NCI-H128 (cell line): ENCODE results near the gene UBXN10.

Experiments used
- DNase-seq: peaks from one replicate; lab custom pipeline; 2025; ENCODE audit not compliant: unreplicated experiment; lab: John Stamatoyannopoulos, UW

UBXN10 gene

DNA sequence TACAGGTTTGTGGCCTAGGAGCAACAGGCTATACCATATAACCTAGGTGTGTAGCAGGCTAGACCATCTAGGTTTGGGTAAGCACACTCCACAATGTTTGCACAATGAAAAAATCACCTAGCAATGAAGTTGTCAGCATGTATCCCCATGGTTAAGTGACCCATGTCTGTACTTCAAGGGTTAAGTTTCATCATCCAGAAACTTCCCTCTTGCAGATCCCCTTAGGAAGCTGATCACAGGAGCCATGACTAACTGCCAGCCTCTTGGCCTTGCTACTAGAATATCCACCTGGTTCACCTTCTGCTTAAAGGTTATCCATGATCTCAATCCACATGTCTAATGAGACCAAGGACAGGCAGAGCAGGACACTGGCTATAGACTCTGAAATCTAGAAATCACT, 3.5 kb upstream of the UBXN10 start:
- no peak for DNase-seq

DNA sequence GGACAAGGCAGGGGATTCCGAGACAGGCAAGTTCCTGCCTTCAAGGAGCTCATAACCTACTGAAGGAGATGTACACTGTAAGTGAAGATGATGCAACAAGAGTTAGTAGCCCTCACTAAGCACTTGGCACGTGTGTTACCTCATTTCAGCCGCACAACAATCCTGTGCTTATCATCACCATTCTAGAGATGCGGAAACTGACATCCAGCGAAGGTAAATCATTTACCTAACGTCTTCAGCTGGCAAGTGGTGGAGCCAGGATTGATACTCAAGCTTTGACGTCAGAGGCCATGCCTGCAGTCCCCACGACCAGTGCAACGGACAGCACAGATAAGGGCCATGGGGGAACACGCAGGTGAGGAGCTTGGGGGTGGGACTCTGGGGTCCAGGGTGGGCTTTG, 2.9 kb upstream of the UBXN10 start:
- DNase-seq = no peak

DNA sequence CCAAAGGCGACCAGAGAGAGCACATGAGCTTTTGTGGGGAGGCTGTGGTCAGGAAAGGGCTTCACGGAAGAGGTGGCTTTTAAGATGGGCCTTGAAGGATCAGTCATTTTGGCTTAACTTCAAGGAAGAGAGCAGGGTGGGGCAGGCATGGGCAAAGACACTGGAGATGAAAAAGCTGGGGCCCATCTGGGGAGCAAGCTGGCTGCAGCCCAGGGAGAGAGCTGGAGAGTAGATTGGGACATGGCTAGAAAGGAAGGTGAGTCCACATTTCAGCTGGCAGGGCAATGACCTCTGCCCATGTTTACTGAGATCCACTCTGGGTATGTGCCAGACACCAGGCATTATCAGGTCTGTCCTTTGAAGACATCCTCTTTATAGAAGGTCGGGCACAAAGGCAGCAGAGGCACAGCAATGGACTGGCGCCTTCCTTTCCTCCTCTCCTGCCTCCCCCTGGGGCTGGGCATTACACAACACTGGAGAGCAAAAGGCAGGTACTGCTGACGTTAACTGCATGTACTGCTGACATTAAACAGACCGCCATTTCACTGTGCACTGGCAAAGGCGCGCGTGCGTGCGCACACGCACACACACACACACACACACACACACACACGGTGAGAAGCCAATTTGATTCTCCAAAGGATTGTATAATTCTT, 2.2 kb upstream of the UBXN10 start:
- no peak for DNase-seq

DNA sequence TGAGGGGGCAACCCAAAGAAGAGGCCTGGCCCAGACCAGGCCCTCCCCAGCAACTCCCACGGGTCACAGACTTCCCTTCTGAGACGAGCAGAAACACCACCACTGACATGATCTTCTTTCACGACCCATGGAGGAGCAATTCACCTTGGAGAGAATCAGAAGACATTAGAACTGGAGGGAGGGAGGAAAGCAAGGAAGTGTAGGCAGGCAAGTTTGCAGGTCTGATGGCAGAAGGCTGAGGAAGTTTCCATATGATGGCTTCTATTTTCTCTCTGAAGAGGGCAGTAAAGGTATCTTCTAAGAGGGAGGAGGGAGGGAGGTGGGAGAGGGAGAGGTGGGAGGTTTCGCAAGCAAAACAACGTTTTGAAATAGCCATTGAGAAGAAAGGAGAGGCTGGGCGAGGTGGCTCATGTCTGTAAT, 1.4 kb upstream of the UBXN10 start:
- DNase-seq = no peak

DNA sequence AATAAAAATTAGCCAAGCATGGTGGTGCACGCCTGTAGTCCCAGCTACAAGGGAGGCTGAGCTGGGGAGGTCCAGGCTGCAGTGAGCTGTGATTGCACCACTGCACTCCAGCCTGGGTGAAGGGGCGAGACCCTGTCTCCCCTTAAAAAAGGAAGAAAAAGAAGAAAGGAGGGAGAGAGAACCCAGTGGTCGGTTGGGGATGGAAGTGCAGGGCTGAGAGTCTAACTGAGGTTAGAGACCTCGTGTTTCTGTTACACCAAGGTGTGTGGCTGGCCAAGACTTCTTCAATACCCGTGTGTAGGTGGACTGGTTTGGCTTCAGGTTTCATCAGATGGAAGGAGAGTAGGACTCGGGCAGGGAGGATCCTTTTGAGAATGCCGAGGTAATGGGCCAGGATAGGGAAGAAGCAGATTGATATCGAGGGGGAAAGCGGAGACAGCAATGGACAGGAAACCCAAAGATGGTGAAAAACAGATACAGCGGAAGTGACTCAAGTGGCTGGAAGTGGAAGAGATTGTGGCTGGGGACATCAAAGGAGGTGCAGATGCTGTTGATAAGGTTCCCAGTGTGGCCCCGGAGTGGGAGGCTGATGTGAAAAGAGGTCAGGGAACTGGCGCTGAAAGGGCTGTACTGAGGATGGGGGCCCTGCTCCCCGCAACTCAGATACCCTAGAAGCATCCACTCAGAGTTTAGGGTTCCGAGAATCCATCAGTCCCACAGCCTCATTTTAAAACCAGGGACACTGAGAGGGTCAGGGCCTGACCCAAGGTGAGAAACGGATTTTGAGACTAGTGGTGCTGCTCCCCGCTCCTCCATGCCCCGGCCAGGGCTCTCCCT, 681 bp upstream of the UBXN10 start:
- DNase-seq = no peak

DNA sequence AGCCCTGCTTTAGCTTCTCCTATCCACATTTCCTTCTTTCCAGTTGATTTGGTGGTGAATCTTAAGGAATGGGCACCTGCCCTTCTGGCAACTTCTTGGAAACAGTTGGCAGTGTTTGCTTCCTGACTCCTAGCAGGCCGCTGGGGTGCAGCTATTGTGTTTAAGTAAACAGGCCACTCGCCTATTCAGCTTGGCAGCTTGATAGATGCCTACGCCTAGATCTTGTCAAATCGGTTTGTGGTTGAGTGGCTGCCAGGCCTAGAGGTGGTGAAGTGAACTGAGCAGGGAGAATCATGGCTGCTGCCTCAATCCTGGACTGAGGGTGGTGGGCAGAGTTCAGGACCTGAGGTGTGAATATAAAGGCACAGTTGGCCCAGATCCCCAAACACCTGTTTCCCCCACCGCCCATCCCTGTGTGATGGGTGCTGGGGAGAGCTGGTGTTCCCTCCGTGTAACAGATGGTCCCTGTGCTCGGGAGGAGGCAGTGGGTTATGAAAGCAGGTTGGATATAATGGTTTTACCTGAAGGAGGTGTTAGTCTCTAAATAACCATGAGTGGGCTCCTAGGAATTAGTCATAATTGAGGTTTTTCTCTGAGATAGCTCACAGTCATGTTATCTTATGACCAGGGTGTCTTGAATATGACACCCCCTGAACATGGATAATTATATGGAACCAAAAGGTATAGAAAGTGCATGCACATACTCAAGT, 1.4 kb downstream of the UBXN10 start:
- no peak for DNase-seq

DNA sequence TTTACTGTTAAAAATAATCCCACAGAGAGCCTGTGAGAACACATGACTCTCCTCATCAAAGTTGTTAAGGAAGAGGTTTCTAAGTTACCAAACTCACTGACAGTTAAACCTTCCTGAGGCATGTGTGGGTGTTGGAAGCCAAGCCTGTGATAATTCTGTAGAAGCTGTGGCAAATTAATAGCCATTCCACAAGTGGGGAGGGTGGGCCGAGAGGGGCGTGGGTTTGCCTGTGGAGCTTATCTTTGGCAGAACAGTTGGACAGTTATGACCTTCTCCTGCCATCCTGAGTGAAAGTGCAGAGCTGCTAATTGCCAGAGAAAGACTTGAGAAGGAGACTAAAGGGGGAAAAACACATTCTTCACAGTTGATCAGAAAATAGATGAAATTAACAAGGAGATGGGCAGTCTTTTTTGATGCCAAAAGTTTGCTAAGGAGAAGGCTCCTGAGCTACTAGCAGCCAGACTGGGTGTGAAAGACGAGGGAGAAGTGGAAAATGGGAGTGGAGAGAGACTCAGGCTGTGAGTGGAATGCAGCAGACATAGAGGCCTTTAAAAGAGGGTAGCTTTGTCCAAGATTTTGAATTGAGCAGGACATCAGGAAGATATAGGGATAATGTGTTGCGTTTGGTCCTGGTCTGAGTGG, 2.0 kb downstream of the UBXN10 start:
- DNase-seq = no peak

DNA sequence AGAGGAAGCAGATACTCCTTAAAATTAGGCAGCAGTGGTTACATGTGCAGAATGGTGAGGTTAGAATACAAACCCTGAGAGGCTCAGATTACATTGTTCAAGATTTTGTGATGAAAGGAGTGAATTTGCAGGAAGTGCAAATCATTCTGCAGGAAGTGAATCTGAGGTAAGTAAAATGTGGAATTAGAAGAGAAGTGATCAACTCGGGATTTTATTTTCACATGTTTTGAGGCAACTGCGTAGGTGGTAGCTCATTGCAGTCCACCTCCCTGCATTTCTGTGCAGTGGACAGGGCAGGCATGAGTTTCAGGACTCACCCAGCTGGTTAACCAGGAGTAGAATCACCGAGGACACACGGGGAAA, 2.5 kb downstream of the UBXN10 start:
- no peak for DNase-seq

DNA sequence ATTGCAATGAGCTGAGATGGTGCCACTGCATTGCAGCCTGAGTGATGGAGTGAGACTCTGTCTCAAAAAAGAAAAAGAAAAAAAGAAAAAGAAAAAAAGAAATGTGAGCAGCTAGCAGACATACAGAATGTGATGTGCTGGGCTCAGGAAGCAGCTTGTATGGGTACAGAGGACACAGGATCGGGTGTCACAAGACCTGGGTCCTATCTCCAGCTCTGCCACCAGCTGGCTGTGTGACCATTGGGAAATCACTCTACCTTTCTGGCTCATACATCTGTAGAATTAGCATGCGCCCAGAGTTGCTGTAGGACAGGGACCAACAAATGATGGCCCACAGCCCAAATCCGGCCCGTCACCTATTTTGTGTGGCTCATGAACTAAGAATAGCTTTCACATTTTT, 3.8 kb downstream of the UBXN10 start:
- DNase-seq = no peak

DNA sequence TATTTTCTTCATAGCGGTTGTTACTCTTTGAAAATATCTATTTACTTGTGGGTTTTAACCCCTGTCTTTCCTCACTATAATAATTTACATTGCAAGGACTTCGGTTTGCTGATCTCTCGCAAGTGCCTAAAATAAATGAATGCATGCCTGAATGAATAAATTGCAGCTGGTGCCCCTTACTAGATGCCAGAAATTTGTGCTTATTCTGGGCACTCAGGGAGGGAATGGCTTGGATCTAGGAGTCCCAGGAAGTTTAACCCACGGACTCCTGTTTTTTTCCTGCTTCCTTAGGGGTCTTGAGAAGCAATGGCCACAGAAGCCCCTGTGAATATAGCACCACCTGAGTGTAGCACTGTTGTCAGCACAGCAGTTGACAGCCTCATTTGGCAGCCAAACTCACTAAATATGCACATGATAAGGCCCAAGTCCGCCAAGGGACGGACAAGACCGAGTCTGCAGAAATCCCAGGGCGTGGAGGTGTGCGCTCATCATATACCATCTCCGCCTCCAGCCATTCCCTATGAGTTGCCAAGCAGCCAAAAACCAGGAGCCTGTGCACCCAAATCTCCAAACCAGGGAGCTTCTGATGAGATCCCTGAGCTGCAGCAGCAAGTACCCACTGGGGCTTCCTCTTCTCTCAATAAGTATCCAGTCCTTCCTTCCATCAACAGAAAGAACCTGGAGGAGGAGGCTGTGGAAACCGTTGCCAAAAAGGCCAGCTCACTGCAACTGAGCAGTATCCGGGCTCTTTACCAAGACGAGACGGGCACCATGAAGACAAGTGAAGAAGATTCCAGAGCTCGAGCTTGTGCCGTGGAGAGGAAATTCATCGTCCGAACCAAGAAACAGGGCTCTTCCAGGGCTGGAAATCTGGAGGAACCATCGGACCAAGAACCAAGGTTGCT, 4.6 kb downstream of the UBXN10 start:
- DNase-seq = no peak

DNA sequence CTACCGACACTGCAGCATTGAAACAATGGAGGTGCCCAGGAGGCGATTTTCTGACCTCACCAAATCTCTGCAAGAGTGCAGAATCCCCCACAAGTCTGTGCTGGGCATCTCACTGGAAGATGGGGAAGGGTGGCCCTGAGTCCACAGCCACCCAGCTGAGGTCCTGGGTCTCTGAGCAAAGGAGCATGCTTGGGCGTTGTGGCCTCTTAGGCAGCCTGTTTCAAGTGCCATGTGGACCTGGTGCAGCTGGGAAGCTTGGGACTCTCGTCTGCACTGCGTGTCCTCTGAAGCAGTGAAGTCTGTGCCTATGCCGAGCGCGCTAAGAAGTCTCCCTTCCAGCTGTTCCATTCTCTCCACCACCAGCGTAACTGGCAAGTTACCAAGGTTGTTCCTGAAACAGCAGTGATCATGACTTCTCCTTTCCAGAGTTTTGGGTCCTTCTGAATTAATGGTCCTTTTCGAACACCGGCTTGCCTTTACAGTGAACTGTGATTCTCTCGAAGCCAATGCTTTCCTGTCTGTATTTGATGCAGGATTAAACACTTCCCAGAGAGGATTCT, 5.5 kb downstream of the UBXN10 start:
- no peak for DNase-seq

DNA sequence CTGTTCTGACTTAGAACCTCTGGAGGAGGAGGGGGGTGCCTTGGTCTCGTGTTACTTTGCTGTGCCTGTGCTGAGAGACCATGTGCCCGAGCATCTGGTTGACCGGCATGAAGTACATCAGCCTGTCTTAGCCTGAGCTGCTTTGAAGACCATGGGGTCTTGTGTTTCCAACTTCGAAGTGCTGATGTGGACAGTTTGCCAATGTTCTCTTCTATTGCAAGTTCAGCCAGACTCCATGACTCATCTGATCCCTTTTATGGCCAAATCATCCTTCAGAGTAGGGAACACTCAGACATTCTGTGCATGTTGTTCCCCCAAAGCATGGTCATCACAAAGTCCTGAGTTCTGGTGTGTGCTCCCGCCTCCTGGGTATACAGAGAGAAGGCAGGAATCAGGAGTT, 6.5 kb downstream of the UBXN10 start:
- no peak for DNase-seq

DNA sequence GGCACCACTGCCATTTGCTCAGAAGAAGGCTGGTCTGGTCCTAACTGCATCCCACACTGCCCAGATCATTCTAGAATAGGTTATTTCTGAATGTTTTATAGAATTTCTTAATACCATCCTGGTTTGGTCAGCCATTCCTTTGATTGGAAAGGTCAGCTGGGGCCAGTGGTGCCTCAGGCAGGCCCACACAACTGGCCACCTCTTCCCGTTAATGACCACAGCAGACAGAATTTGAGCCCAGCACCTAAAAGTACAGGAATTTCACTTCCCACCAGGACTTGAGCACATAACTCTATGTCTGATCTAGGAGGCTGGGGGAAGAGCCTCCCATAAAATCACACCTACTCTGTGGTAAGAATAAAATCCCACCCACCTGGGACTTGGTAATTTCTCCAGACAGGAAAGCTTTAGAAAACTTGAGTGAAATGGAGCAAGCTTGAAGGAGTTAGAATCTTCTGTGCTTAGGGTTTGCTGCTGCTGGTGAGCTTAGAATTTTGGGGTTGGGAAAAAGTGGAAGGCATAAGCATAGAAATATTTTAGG, 7.0 kb downstream of the UBXN10 start:
- DNase-seq = no peak

DNA sequence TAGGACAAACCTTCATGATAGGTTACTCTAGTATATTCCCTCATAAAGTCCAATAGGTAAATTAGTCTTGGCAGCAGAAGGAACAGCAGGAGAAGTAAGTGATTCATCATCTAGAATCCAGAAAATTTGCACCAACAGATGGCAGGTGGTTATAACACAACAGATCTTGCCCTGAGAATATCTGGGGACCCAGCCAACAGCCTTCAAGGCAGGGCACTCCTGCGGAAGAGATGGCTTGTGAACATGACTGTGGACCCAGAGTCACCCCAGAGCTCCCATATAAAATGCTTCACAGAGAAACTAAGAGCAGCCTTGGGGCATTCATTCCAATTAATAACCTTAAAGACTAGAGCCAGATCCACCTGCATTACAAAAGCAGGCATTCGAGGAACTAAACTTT, 8.3 kb downstream of the UBXN10 start:
- no peak for DNase-seq

DNA sequence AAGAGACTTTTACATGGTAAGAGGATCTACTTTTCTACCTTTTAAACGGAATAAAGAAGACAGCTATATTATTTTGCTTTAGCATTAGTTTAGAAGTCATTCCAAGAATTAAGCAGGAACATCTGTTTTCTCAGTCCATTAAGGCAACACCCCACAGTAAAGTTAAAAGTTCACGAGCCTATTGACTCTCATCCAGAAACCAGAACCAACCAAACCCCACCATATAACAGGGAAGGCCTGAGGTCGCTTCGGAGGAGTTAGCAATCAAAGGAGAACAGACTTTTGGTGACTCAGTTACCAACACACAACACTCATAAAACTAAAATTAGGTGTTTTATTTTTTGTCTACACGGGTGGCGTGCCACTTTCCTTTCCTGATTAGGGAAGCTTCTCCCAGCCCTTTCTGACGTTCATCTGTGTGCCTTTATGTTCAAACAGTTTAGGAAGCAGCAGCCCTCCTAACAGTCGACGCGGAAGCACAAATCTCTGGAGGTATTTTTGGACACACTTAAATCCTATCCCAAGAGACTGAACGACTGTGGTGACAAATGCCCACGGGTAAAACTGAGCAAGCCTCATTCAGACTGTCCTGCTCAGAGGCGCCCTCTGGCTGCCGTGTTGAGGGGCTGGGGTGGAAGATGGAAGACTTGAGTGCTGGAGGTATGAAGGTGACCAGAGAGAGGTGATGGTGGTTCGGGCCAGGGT, 9.0 kb downstream of the UBXN10 start:
- DNase-seq = no peak

DNA sequence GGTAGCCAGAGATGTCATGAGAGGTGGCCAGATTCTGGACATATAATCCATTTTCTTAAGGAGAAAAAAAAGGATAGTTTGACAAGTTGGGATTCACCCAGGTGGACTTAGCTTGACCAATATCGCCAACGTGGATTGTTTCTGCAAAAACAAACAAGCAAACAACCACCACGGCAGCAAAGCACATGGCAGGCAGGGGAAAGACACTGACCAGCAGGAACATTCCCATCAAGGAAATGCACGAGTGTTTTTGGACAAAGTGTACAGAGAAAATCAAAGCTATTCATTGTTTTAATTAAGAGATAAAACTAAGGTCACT, 9.5 kb downstream of the UBXN10 start:
- DNase-seq = no peak

DNA sequence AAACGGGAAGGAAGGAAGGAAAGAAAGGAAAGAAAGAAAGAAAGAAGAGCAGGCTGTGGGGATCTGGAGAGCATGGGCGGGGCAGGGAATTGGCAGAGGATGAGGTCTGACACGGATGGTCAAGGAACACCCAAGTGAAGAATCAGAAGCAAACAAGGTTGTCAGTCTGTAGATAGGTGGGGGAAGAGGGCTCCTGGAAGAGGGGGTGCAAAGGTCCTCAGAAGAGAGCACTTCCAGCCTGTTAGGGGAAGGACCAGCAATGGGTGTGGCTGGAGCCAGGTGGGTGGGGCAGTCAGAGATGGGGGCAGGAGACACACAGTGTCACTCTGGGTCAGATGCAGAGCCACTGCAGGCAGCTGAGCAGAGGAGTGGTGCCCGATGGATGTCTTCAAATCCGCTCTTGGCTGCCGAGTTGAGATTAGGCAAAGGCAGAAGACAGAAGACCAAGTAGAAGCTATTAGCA, 11.5 kb downstream of the UBXN10 start:
- DNase-seq = no peak

DNA sequence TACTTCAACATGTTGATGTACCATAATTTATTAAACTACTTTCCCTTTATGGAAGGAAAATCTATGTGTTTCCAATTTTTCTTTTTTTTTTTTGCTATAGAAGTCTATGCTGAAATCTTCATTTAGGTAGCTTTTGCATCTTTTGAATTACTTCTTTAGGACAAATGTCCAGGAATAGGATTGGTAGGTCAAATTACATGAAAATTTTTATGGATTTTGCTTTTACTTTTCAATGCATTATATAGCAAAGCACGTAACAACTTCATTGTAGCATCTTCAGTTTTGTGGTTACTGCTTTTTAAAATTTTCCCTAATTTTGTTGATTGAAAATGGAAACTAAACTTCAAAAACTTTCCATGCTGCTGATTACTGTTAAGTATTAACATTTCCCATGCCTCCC, 12.4 kb downstream of the UBXN10 start:
- DNase-seq = no peak

DNA sequence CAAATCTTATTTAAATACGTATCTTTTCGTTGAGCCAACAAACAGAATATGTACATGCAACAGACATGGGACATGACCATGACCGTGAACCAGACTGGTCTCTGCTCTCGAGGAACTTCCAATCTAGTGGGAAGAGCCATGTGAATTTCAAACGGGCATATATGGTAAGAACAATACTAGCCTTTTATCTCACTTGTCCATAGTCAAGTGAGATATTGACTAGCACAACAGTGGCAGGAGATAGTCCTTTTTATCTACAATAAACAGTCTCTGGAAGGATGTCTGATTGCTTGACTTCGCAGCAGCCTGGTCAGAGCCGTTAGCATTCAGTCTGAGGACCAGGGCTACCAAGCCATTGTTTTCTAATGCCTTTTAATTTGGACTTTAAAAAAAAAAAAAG, 13.0 kb downstream of the UBXN10 start:
- no peak for DNase-seq

DNA sequence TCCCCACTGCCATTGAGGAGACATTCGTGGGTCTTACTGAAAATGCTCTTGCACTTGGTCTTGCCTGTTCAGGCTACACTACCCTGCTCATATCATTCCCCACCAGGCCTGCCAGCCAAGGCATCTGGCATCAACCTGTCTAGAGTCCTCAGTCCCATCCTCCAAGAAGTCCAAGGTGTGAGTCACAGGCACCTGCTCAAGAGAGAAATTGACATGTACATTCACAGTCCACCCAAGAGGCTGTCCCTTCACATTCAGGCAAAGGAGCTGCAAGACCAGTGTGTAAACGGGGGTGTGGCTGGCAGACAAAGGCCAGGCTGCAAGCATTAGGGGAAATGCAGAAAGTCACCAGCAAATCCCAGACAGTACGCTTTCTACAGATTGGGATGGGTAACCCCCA, 13.5 kb downstream of the UBXN10 start:
- no peak for DNase-seq
